Kidney (tissue), 14 donors: ENCODE results near the gene TMEM86B. TPM values are rescaled to one million over a fixed set of nuclear protein-coding genes. Genes with fewer than 3 reads are reported as not detected.

Experiments used
- DNase-seq, 5 donors: peaks; one replicate each; pipeline ENCODE4 v3.0.0-alpha.2; 2013 to 2020
- FAIRE-seq: peaks from 2 replicates; lab custom pipeline; 2012; peaks lifted over from hg19 to GRCh38; lab: Jason Lieb, UNC
- H3K27ac ChIP-seq, 2 donors: one replicate each; pipeline ENCODE4 v1.7.0; 2013; ENCODE audit warnings: low read depth in 2 of 2, low read length in 2 of 2, inconsistent platforms in 1 of 2
- H3K27me3 ChIP-seq: one replicate; pipeline ENCODE4 v1.7.1; 2013; ENCODE audit warnings: low read length, inconsistent platforms; ENCODE audit not compliant: control insufficient read depth, insufficient read depth
- H3K36me3 ChIP-seq, 3 donors: one replicate each; pipeline versions ENCODE4 v1.7.0 to v1.7.1; 2013; ENCODE audit warnings: low read length in 3 of 3, control low read depth in 1 of 3, inconsistent platforms in 1 of 3; ENCODE audit not compliant: insufficient read depth in 3 of 3, control insufficient read depth in 2 of 3
- H3K4me1 ChIP-seq, 3 donors: one replicate each; pipeline versions ENCODE4 v1.7.0 to v1.7.1; 2013; ENCODE audit warnings: low read length in 3 of 3, inconsistent platforms in 1 of 3, low read depth in 1 of 3; ENCODE audit not compliant: control insufficient read depth in 2 of 3, insufficient read depth in 2 of 3
- H3K4me3 ChIP-seq, 3 donors: one replicate each; pipeline versions ENCODE4 v1.7.0 to v1.8.1; 2013; ENCODE audit warnings: low read length in 3 of 3, control low read depth in 1 of 3, inconsistent platforms in 1 of 3
- H3K9ac ChIP-seq, 3 donors: one replicate each; pipeline versions ENCODE4 v1.7.0 to v1.7.1; 2013; ENCODE audit warnings: low read length in 3 of 3, control low read depth in 1 of 3, inconsistent platforms in 1 of 3
- H3K9me3 ChIP-seq, 3 donors: one replicate each; pipeline versions ENCODE4 v1.7.0 to v1.7.1; 2013; ENCODE audit warnings: low read length in 3 of 3, control low read depth in 1 of 3, inconsistent platforms in 1 of 3; ENCODE audit not compliant: control insufficient read depth in 2 of 3, insufficient read depth in 1 of 3
- CTCF ChIP-seq: IDR thresholded peaks from 3 replicates; pipeline ENCODE4 v1.5.1; 2012; ENCODE audit warnings: mild to moderate bottlenecking, moderate library complexity, borderline replicate concordance; ENCODE audit not compliant: insufficient read depth; ENCODE audit errors: extremely low read depth
- intact Hi-C: fragments of 100-400 bp; cut with DNase I; formaldehyde crosslinking; loops from one replicate; pipeline ENCODE4 v1.11.1; 2022
- polyA plus RNA-seq: library from polyadenylated mRNA; stranded (reverse); fragments of 350-450 nt; fragmentation: Illumina TruSeq; extraction: RNeasy Lipid Tissue Mini Kit (QIAGEN cat#74804); gene quantifications from one replicate; pipeline ENCODE4 v1.2.3, GENCODE V29; 2014; ENCODE audit warnings: low read depth, low replicate concordance; ENCODE audit not compliant: insufficient read depth
- total RNA-seq: library from RNA; stranded (reverse); fragmentation: NEBNext Ultra II Directional; extraction: Animal tissue kit (Norgen Biotek cat#: 25700); gene quantifications from one replicate; pipeline ENCODE4 v1.2.1, GENCODE V29; 2021
- donor health status: control.
- donor health status: control.
- donor health status: control.
- donor health status: control.
- donor health status: control.
- donor health status: DM: yes; HTN: yes; CAD: no.
- donor health status: Normal renal cell carcinoma (clear cell type).

Gene TMEM86B
- total and polyA plus RNA-seq, 2 donors from 2014 or later, result 3.3 to 4.6 TPM

GRCh38 chr19:55248704-55249103 is 20.1 kb upstream of the TMEM86B start:
- Histone ChIP-seq H3K4me1 (peaks cover 0 to 4% (median 0%) of the 10 kb centered on the region in 3 donors), H3K27ac (no peak overlapping the region), H3K9me3 (no peaks in the 10 kb centered on the region), H3K36me3 (peaks cover 0 to 18% (median 18%) of the 10 kb centered on the region in 3 donors), H3K27me3 (no peaks in the 10 kb centered on the region), H3K4me3 (no peak overlapping the region), H3K9ac (no peak overlapping the region)
- intact Hi-C loops, result no loop called here
- no peak for FAIRE-seq
- no peak for DNase-seq
- TF ChIP-seq CTCF, result no peak

- H3K9me3 ChIP-seq, result no peaks in the 10 kb centered on the region
- no peak overlapping the region for H3K9ac ChIP-seq
- no peak for TF ChIP-seq CTCF
- no peaks in the 10 kb centered on the region for H3K27me3 ChIP-seq
- intact Hi-C loops, result no loop called here
- H3K4me3 ChIP-seq, result no peak overlapping the region
- H3K36me3 ChIP-seq, result peaks cover 0 to 23% (median 20%) of the 10 kb centered on the region in 3 donors
- no peak overlapping the region for H3K27ac ChIP-seq
- DNase-seq (no peak), FAIRE-seq (no peak)
- H3K4me1 ChIP-seq, result peaks cover 0 to 4% (median 0%) of the 10 kb centered on the region in 3 donors
Measured at GRCh38 chr19:55248166-55248675, 19.7 kb upstream of the TMEM86B start.

GRCh38 chr19:55247621-55248099 is 19.1 kb upstream of the TMEM86B start:
- Histone ChIP-seq H3K27me3 (no peaks in the 10 kb centered on the region), H3K36me3 (peaks cover 0 to 24% (median 20%) of the 10 kb centered on the region in 3 donors), H3K4me1 (peaks cover 0 to 4% (median 0%) of the 10 kb centered on the region in 3 donors), H3K27ac (no peak overlapping the region), H3K9me3 (no peaks in the 10 kb centered on the region), H3K4me3 (no peak overlapping the region), H3K9ac (no peak overlapping the region)
- FAIRE-seq, result no peak
- intact Hi-C loops, result no loop called here
- peak in 4 of 5 donors; percentile 33 to 77 (median 46) for DNase-seq
- TF ChIP-seq CTCF, result no peak
